ENCODE results near the gene PER2. TPM values are rescaled to one million over a fixed set of nuclear protein-coding genes. Genes with fewer than 3 reads are reported as not detected.
A peak's percentile ranks its signal among the peaks of the same experiment; 100 is the strongest.

PER2 gene
- total and polyA plus RNA-seq, 9 of the 15 experiments (the other 6 are each of a cell fraction or from before 2014, with no cell fraction given) = 1.1 to 10.3 (median 2.9) TPM

DNA sequence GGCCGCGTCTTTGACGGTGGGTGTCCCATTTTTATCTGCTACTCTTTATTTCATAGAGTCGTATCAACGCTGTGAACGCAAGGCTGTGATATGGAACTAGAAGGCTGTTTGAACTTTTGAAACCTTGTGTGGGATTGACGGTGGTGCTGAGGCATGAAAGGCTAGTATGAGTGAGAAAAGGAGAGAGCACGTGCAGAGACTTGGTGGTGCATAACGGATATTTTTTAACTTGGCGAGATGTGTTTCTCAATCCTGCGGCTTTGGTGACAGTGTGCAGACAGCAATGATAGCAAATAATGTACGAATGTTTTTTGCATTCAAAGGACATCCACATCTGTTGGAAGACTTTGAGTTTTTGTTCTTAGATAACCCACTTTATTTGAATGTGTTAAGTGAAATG lies 54.8 kb downstream of the PER2 start:
- H2AFZ ChIP-seq (ENCODE audit: low read depth, low read length) = 0 out of 2 replicates have a peak overlapping the region, but pooled peaks have one; percentile 45
- intact Hi-C loops (cut with micrococcal nuclease) (no loop called here), in situ Hi-C loops (cut with MboI) (no loop called here)
- FAIRE-seq (no peak), ATAC-seq (no peak), DNase-seq (ENCODE audit: extremely low read depth in 1 of 4, low spot score in 3 of 4) (no peak)
- H4K20me1 ChIP-seq (replicated peaks; ENCODE audit: control insufficient read depth, insufficient read depth, low read length) = no peaks in the 10 kb centered on the region
- H3K4me1 ChIP-seq (replicated peaks in 1 of 2; ENCODE audit: control insufficient read depth in 2 of 2, insufficient read depth in 2 of 2, low read length in 2 of 2) = peaks cover 28 to 41% of the 10 kb centered on the region in 2 experiments
- H3K36me3 ChIP-seq (ENCODE audit: control insufficient read depth, insufficient read depth, low read length) = peaks cover 10% of the 10 kb centered on the region; the same call in 2 of the 3 replicates
- BruUV-seq (replicated peaks) = no TSS peak
- 53% methylated on average over 12 of the region's 12 CpGs for WGBS (ENCODE audit: insufficient coverage, low coverage, missing lambda C conversion rate)
- CTCF ChIA-PET (ENCODE audit: low intra/inter-chr PET ratio) = no interaction called here
- no peak overlapping the region for H3K4me3 ChIP-seq
- H3K79me2 ChIP-seq (ENCODE audit: control insufficient read depth, insufficient read depth, low read length) = peaks cover 33% of the 10 kb centered on the region
- H3K9ac ChIP-seq (ENCODE audit: insufficient read depth in 1 of 2, low read depth in 2 of 2, low read length in 2 of 2) = no peak overlapping the region
- no peak overlapping the region for H3K4me2 ChIP-seq (ENCODE audit: insufficient read depth, low read length)
- POLR2A ChIA-PET = interaction anchor here (0.6 to 1.0 kb wide), 2 partner anchors 20 to 404 kb away, joined by 3 to 4 read pairs; no protein-coding TSS in a partner anchor
- no peak for TF ChIP-seq AFF1 (IDR thresholded peaks at IDR 0.05; ENCODE audit: low read depth in 1 of 2, partially characterized antibody in 2 of 2)
- no peak for TF ChIP-seq NR3C1 (CRISPR knock-in tag; IDR thresholded peaks at IDR 0.05)
- TF ChIP-seq SOX6 (IDR thresholded peaks at IDR 0.05) = no peak
- TF ChIP-seq, protein P1, sequence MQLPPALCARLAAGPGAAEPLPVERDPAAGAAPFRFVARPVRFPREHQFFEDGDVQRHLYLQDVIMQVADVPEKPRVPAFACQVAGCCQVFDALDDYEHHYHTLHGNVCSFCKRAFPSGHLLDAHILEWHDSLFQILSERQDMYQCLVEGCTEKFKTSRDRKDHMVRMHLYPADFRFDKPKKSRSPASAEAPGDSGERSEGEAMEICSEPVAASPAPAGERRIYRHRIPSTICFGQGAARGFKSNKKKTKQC (CRISPR knock-in tag; IDR thresholded peaks at IDR 0.05) = no peak
- no peak for TF ChIP-seq SRF (CRISPR knock-in tag; IDR thresholded peaks at IDR 0.05)
- no peak for TF ChIP-seq STAT5B (CRISPR knock-in tag; IDR thresholded peaks at IDR 0.05)
- TF ChIP-seq, protein P2, sequence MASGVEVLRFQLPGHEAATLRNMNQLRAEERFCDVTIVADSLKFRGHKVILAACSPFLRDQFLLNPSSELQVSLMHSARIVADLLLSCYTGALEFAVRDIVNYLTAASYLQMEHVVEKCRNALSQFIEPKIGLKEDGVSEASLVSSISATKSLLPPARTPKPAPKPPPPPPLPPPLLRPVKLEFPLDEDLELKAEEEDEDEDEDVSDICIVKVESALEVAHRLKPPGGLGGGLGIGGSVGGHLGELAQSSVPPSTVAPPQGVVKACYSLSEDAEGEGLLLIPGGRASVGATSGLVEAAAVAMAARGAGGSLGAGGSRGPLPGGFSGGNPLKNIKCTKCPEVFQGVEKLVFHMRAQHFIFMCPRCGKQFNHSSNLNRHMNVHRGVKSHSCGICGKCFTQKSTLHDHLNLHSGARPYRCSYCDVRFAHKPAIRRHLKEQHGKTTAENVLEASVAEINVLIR (CRISPR knock-in tag; IDR thresholded peaks at IDR 0.05) = no peak
- no peak for TF ChIP-seq SRSF3 (IDR thresholded peaks at IDR 0.05; ENCODE audit: insufficient read depth, low read length)
- no peak for TF ChIP-seq ZSCAN29 (IDR thresholded peaks at IDR 0.05)
- no peak for TF ChIP-seq ZC3H11A (IDR thresholded peaks at IDR 0.05; ENCODE audit: low read depth, low read length)
- H3K9me1 ChIP-seq (ENCODE audit: control insufficient read depth, insufficient read depth, low read length) = no peaks in the 10 kb centered on the region
- no peaks in the 10 kb centered on the region for H3K9me3 ChIP-seq (replicated peaks; ENCODE audit: control insufficient read depth, insufficient read depth, low read depth, low read length)
- H3K27ac ChIP-seq (ENCODE audit: extremely low read depth, low read depth, low read length) = no peak overlapping the region
- H3K27me3 ChIP-seq (ENCODE audit: control insufficient read depth in 2 of 2, insufficient read depth in 2 of 2, low read length in 2 of 2) = no peaks in the 10 kb centered on the region

Measured in K562 (cell line).